ENCODE data around the gene CLIC1. TPM values are rescaled to one million over a fixed set of nuclear protein-coding genes. Genes with fewer than 3 reads are reported as not detected.

Gene CLIC1
- polyA plus RNA-seq, 1 experiment = 866 TPM

- no peak for TF ChIP-seq CTCF (IDR thresholded peaks at IDR 0.05; ENCODE audit: insufficient read depth, low read depth, low read length)
- Histone ChIP-seq H3K27me3 (ENCODE audit: control insufficient read depth, insufficient read depth, low read length) (no peaks in the 10 kb centered on the region), H3K36me3 (ENCODE audit: control insufficient read depth, insufficient read depth, low read length) (no peaks in the 10 kb centered on the region), H3K4me3 (ENCODE audit: low read depth, low read length) (no peak overlapping the region)
- DNase-seq (ENCODE audit: low read depth) = no peak
- ChIA-PET CTCF (no interaction called here), POLR2A (no interaction called here)
Measured at GRCh38 chr6:31741815-31742214, 5.5 kb upstream of the CLIC1 start.

DNA sequence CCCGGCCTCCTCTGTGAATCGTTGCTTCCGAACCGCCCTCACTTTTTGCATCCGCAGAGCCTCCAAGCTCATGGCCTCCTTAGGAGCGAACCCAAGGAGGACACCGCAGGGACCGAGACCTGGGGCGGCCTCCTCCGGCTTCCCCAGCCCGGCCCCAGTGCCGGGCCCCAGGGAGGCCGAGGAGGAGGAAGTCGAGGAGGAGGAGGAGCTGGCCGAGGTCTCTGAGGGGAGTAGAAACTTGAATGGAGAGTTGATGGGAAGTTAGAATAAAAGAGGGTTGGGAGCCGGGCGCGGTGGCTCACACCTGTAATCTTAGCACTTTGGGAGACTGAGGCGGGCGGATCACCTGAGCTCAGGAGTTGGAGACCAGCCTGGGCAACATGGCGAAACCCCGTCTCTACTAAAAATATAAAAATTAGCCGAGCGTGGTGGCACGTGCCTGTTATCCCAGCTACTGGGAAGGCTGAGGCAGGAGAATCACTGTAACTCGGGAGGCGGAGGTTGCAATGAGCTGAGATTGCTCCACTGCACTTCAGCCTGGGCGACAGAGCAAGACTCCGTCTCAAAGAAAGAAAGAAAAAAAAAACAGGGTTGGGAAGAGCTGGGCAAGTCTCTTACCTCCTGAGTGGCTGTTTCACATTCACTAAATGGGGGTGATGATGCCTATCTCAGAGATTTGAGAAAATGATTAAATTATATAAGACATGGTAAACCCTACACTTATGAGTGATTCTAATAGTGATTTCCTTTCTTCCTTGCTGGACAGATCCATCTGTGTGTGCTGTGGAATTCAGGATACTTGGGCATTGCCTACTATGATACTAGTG, 4.3 kb upstream of the CLIC1 start:
- Histone ChIP-seq H3K27me3 (ENCODE audit: control insufficient read depth, insufficient read depth, low read length) (no peaks in the 10 kb centered on the region), H3K36me3 (ENCODE audit: control insufficient read depth, insufficient read depth, low read length) (no peaks in the 10 kb centered on the region), H3K4me3 (ENCODE audit: low read depth, low read length) (peak overlapping the region; percentile 75)
- ChIA-PET POLR2A (interaction anchor here (0.6 to 1.3 kb wide), 4 partner anchors 86 to 1237 kb away, joined by 3 to 6 read pairs (median 4); partner anchors contain the start of gene HSPA1B), CTCF (interaction anchor here (1.1 to 6.5 kb wide), 4 partner anchors 11 to 90 kb away, joined by 3 to 35 read pairs (median 4); partner anchors contain the start of gene DDAH2)
- TF ChIP-seq CTCF (IDR thresholded peaks at IDR 0.05; ENCODE audit: insufficient read depth, low read depth, low read length) = no peak
- no peak for DNase-seq (ENCODE audit: low read depth)

DNA sequence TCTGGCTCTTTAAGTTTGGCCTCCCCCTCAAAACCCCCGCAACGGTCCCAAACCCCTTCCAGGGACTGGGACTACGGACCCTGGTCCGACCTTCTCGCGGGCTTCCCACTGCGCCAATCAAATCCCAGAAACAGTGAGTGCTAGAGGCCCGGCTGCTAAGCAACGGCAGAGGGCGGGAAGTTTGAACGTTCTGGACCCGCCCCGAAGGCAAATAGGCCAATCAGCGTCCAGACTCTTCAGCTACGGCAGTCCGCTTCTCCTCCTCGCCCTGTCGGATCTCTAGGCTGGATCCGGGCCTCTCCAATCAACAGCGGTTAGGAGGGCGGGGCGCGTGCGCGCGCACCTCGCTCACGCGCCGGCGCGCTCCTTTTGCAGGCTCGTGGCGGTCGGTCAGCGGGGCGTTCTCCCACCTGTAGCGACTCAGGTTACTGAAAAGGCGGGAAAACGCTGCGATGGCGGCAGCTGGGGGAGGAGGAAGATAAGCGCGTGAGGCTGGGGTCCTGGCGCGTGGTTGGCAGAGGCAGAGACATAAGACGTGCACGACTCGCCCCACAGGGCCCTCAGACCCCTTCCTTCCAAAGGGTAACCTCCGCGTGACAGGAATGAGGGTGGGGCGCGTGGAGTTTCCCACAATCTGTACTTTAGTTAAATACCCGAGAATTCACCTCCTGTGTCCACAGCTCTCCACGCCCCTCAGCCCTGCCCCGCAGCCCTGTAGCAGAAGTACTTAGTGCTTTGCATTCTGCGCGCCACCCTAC, 3.5 kb upstream of the CLIC1 start, which contains the start of gene MSH5:
Gene MSH5, plus strand, starts transcription at position 367 of the 758 bp plus-strand sequence. CDS start 462 bp downstream, outside the sequence.
- ChIA-PET POLR2A (interaction anchor here (0.6 to 1.3 kb wide), 3 partner anchors 10 to 1413 kb away, joined by 3 to 6 read pairs (median 3); partner anchors contain the start of genes DDAH2 and HSPA1B), CTCF (interaction anchor here (1.0 to 6.5 kb wide), 6 partner anchors 10 to 193 kb away, joined by 3 to 35 read pairs (median 4); partner anchors contain the start of genes ATP6V1G2 and DDAH2)
- TF ChIP-seq CTCF (IDR thresholded peaks at IDR 0.05; ENCODE audit: insufficient read depth, low read depth, low read length) = no peak

GRCh38 chr6:31737991-31738979, 2.0 kb upstream of the CLIC1 start:
- ChIA-PET POLR2A (interaction anchor here (1.0 kb wide), 1 partner anchor 8 kb away, joined by 6 read pairs; no protein-coding TSS in a partner anchor), CTCF (interaction anchor here (0.6 to 6.5 kb wide), 12 partner anchors 8 to 192 kb away, joined by 3 to 35 read pairs (median 3); partner anchors contain the start of genes ATP6V1G2, LY6G5C and VARS1)
- no peaks in the 10 kb centered on the region for H3K27me3 ChIP-seq (ENCODE audit: control insufficient read depth, insufficient read depth, low read length)
- H3K4me3 ChIP-seq (ENCODE audit: low read depth, low read length) = no peak overlapping the region
- TF ChIP-seq CTCF (IDR thresholded peaks at IDR 0.05; ENCODE audit: insufficient read depth, low read depth, low read length) = peak; percentile 16; the same call in 1 of the 2 replicates
- H3K36me3 ChIP-seq (ENCODE audit: control insufficient read depth, insufficient read depth, low read length) = peaks cover 7% of the 10 kb centered on the region
- DNase-seq (ENCODE audit: low read depth) = no peak

More for the DNA sequence above, 3.5 kb upstream of the CLIC1 start, which contains the start of gene MSH5:
- Histone ChIP-seq H3K36me3 (ENCODE audit: control insufficient read depth, insufficient read depth, low read length) (no peaks in the 10 kb centered on the region), H3K4me3 (ENCODE audit: low read depth, low read length) (peak within 1 kb of the TSS; percentile 75), H3K27me3 (ENCODE audit: control insufficient read depth, insufficient read depth, low read length) (no peaks in the 10 kb centered on the region)
- DNase-seq (ENCODE audit: low read depth) = peak; percentile 98
